ENCODE results near the gene AFAP1.

The AFAP1 gene

DNA sequence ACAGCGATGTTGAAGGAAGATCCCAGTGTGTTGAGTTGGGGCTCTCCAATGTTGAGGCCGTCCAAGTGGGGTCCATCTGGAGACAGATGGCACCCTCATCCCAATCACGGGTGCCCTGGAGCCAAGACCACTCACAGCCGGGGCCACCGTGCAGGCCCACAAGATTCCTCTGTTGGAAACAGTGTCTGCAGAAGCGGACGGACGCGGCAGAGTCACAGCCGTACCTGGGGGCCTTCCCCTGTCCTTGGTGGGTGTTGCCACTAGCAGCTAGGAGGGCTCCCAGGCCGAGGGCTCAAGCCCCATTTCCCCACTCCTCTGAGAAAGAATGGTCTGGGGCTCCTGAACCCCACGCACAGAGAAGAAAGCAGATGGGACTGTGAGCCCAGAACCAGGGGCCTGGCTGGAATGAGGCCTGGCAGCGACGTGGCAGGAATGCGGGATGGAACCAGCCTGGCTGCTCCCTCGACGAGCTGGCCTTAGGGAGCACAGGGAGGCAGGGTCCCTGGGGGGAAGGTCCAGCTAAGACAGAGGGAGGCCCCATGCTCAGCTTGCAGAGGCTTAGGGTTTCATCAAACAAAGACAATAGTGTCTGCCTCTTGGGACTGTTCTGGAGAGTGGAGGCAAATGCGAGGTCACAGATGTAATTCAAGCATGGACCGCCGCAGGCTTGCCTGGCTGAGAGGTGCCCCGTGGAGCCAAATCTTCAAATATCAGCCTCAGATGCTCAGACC lies 228.9 kb downstream of the AFAP1 start:
- no peak for DNase-seq

DNA sequence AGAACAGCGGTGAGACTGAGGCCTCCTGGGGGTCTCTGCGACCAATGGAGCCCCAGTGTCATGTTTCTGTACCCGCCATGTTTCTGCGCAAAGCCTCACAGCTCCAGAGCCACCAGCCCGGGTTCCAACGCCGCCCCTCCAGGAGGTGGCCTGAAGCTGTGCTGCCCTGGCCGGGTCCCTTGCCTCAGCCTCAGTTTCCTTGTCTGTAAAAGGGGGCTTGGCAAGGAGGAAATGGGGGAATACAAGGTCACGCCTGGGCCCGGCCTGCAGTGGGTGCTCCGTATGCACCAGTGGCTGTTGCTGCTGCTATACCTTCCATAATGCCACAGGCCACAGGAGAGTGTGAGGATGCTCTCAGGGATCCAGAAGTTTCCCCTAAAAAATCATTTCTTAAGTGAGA lies 229.5 kb downstream of the AFAP1 start:
- no peak for DNase-seq

DNA sequence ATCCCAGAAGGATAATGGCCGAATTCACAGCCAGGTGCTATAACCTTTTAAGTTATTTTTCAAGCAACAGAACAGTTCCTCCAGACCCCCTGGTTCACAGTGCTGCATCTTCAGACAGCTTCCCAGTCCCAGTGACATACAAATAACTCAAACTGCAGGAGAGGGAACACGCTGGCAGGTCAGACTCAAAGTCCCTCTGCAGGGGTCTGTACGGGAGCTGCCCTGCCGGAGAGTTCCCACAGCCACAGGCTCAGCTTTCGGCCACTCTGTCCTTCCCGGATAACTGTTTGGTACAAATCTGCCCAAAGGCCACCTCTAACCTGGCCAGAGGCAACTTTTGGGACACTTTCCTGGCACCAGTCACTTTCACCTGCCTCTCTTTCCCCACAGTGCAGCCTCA lies 230.2 kb downstream of the AFAP1 start:
- DNase-seq: no peak

DNA sequence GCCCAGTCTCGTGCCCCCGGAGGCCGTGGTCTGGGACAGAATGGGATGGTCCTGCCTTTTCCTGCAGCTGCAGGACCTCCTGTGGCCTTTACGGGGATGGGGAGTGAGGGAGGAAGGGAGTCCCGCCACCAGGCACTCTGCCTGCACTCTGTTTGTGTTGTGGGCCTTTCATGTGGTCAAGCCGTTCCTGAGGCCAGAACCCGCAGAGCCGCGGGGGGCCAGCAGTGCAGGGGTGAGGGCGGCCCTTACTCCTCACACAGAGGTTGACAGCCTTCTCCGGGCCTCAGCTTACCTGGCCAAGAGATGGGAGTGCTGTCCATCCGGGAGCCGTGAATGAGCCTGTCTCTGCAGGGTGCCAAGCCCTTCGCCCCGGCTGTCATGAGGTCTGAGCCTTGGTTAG lies 230.7 kb downstream of the AFAP1 start:
- no peak for DNase-seq

All from GDM1 (cell line).